Left hindlimb (tissue), 1 donor: ENCODE measurements around the gene TMEM167B.
A peak's percentile ranks its signal among the peaks of the same experiment; 100 is the strongest.
"Not testable (repeated sequence)": the region's sequence is repeated elsewhere in the genome, so short reads cannot be mapped to it uniquely, and the experiment has no call there.

Source experiments
- DNase-seq: peaks from one replicate; pipeline ENCODE4 v3.0.0-alpha.2; 2018

The TMEM167B gene

GRCh38 chr1:109090196-109091077 is at the start of gene TMEM167B:
TMEM167B (plus strand) TSS chr1:109090764; CDS start chr1:109090873, 109 bp downstream.
- DNase-seq = peak; percentile 93

GRCh38 chr1:109040989-109041620 is 49.5 kb upstream of the TMEM167B start:
- peak; percentile 47 for DNase-seq

GRCh38 chr1:109041621-109042468 is 48.7 kb upstream of the TMEM167B start, which contains the start of gene WDR47:
WDR47 (minus strand) TSS chr1:109042102; CDS start chr1:109023512, 18,590 bp downstream.
- DNase-seq = peak; percentile 94

- DNase-seq = no peak
These were observed 45.0 kb upstream of the TMEM167B start for GRCh38 chr1:109045595-109045994.

- DNase-seq = no peak
These were observed 43.9 kb upstream of the TMEM167B start for GRCh38 chr1:109046671-109047070.

DNA sequence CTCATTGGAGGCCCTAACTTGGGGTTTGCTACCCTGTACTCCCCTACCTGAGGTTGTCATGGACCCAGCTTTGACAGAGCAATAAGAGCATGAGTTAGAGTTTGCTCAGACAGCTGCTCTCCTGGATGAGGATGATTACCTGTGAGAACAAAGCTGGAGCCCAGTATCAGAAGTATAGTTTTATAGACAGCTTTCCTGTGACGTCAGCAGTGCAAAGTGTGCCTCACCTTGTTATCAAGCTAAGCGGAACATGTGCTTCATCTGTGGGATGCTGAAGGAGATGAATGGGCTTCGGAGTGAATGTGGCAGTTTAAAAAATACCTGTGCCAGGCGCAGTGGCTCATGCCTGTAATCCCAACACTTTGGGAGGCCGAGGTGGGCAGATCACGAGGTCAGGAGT is 43.2 kb upstream of the TMEM167B start:
- no peak for DNase-seq

DNA sequence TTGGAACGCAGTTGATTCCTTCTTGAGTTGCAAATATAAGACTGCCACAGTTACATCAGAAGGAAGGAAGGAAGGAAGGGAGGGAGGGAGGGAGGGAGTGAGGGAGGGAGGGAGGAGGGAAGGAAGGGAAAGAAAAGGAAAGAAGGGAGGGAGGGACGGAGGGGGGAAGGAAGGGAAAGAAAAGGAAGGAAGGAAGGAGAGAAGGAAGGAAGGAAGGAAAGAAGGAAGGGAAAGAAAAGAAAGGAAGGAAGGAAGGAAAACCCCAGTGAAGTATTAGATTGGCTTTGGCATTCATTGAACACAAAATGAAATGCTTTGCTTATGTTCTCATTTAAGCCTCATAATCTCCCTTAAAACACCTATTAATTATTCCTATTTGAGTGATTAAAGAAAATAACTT is 42.2 kb upstream of the TMEM167B start:
- no peak for DNase-seq

DNA sequence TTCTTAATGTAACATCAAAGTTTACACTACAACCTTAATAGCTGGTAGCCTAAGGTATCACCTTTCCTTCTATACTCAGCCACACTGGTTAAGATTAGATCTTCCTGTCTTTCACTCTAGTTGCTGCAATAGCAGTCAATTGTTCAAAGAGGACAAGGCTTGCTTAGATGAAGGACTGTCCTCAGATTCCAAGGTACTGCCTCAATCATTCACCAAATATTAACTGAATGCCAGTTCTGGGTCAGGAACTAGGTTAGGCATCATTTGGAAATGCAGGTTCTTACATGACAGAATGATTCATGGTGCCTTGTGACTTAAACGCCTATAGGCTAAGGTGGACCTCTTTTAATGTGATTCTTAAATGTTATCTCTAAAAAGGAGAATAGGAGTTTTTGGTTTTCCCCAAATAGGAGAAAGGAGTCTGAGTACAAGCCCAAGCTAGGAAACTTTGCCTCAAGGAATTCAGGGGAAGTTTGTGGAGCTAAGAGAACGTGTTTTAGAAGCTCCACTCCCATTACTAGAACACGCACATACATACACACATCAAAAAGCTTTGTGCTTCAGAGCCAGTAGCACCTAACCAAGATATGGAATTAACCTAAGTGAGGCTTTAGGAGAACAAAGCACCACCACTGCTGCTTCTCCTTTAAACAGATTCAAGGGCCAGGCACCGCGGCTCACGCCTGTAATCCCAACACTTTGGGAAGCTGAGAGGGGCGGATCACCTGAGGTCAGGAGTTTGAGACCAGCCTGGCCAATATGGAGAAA is 40.2 kb upstream of the TMEM167B start:
- no peak for DNase-seq

GRCh38 chr1:109052145-109052544 is 38.4 kb upstream of the TMEM167B start:
- not testable (repeated sequence) for DNase-seq

GRCh38 chr1:109056064-109056463 is 34.5 kb upstream of the TMEM167B start:
- DNase-seq = no peak

DNA sequence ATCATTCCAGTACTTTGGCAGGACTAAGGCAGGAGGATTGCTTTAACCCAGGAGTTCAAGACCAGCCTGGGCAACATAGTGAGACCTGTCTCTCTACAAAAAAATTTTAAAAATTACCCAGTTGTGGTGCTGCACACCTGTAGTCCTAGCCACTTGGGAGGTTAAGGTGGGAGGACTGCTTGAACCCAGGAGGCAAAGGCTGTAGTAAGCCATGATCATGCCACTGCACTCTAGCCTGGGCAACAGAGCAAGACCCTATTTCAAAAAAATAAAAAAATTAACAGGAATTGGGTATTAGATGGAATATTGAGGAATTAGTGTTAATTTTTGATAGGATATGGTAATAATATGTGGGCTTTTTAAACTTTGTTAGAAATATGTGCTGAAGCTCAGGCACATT is 31.5 kb upstream of the TMEM167B start:
- no peak for DNase-seq

DNA sequence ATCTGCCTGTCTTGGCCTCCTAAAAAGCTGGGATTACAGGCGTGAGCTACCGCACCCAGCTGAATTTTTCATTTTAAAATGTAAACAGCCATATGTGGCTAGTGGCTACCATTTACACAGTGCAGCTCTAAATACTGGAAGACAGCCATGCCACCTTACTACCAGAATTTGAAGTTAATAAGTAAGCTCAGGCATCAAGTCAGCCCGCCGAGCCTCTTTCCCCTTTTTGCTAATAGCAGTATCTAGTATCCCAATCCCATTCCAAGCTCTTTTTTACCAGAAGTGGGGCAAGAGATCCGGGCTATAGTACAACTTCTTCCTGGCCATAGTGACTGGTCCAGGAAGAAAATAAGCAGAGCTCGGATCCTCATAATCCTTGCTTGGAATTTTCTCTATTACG is 29.9 kb upstream of the TMEM167B start:
- DNase-seq = no peak

GRCh38 chr1:109061183-109061582 is 29.4 kb upstream of the TMEM167B start:
- no peak for DNase-seq

DNA sequence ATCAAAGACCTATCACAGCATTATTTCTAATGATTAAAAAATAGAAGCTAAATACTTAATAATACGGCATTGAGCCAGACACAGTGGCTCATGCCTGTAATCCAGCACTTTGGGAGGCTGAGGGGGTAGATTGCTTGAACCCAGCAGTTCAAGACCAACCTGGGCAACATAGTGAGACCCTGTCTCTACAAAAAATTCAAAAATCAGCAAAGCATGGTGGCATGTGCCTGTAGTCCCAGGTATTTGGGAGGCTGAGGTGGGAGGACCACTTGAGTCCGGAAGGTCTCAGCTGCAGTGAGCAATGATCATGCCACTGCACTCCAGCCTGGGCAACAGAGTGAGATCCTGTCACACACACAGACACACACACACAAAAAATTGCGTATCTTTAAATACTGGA is 25.4 kb upstream of the TMEM167B start:
- no peak for DNase-seq

DNA sequence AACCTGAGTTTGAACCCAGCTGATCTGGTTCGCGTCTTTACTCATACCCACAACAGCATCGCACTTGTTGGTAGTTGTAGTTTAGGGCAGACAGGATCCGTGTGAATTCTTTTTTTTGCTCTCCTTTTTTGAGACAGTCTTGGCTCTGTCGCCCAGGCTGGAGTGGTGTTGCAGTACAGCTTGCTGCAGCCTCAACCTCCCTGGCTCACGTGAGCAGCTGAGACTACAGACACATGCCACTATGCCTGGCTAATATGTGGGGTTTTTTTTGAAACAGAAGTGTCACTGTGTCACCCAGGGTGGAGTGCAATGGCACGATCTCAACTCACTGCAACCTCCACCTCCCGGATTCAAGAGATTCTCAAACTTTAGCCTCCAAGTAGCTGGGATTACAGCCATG is 22.7 kb upstream of the TMEM167B start:
- no peak for DNase-seq

DNA sequence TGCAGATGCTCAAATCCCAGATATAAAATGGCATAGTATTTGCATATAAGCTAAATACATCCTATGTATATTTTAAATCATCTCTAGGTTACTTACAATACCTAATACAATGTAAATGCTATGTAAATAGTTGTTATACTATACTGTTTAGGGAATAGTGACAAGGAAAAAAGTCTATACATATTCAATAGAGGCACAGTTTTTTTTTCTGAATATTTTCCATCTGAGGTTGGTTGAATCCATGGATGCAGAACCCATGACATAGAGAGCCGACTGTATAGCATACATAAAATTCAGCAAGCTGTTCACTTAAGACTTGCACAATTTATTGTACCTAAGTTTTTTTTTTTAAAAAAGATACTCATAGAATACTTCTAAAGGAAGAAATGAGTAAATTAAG is 21.3 kb upstream of the TMEM167B start:
- no peak for DNase-seq

GRCh38 chr1:109075531-109076490 is 14.8 kb upstream of the TMEM167B start, which contains the start of gene TAF13:
TAF13 (minus strand) TSS chr1:109076003; CDS start chr1:109075947, 56 bp downstream.
- peak; percentile 96 for DNase-seq

DNA sequence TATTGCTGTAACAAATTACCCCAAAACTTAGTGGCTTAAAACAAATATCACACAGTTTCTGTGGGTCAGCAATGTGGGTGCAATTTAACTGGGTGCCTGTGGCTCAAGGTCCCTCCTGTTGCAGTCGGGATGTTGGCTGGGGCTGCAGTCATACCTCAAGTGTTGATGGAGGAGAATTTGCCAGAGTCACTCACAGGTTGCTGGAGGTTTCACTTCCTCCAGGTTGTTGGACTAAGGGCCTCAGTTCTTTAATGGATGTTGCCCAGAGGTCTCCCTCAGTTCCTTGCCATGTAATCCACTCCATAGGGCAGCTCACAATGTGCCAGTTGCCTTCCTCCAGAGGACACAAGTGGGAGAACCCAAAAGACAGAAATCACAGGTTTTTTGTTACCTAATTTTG is 12.2 kb upstream of the TMEM167B start:
- no peak for DNase-seq

- DNase-seq = no peak
These were observed 11.3 kb upstream of the TMEM167B start for GRCh38 chr1:109079240-109079622.

DNA sequence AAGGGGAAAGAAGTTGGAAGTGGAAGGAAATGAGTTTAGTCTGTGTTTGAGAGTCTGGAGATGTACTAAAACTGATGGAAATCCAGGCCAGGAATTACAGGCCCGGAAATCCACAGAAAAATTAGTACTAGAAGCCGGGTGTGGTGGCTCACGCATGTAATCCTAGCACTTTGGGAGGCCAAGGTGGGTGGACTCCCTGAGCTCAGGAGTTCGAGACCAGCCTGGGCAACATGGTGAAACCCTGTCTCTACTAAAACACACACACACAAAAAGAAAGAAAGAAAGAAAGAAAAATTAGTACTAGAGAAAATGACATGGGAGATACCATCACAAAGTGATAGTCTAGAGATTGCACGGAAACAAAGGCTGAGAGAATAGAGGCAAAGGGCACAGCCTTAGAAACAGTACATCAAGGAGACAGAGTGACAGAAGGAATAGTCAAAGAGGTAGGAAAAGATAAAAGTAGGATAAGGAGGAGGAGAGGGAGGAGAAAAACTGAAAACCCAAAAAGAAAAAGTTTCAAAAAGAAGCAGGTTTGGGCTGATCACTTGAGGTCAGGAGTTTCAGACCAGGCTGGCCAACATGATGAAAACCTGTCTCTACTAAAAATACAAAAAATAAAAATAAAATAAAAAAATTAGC is 10.0 kb upstream of the TMEM167B start:
- no peak for DNase-seq

- DNase-seq = no peak
These were observed 7.1 kb upstream of the TMEM167B start for GRCh38 chr1:109083501-109083900.
